Ecto neural progenitor cell (in vitro differentiated cells): ENCODE results near the gene TPRKB.
"Not testable (repeated sequence)": the region's sequence is repeated elsewhere in the genome, so short reads cannot be mapped to it uniquely, and the experiment has no call there.

Experiments used
- DNase-seq: peaks from one replicate; pipeline ENCODE4 v3.0.0-alpha.2; 2018; ENCODE audit warnings: low spot score

TPRKB gene

DNA sequence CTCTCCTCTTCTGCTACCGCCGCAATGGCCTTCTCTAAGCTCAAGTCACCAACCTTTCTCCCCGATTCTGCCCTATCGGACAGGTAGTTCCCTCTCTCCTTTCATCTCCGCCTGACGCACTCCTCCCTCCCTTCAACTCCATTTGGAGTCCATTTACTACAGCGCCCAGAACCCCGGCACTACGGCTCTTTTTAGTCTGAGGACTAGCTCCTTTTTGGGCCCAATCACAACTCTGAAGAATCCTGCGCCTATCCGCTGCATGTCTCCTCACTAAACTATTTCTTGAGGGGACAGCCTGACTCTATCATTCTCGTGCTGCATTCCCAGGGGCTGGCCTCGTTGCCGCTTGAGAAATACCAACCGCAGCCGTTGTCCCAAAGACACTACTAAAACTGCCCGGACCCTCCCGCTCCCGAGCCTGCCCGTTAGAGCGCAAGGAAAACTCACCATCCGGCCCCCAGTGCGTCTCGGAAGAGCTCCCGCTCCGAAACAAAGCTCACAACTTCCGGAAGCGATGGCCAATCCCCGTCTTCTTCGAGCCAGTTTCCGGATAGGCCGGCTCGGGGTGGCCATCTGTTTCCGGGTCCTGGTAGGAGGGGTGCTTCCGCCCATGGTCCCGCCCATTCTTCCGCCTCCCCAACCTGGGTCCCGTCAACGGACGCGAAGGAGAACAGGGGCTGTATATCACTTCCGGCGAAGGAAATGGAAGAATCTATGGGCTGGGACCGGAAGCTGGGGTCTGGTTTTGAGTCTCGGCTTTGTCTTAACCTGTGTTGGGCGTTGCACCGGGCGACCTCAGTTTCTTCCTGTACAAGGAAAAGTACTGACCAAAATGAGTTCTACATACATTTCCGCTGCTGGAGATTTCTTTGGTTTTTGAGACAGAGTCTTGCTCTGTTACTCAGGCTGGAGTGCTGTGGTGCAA lies at the start of gene TPRKB:
TSS of gene TPRKB (minus strand) at position 491 of the 925 bp plus-strand sequence. CDS start 2,776 bp downstream, outside the sequence.
- DNase-seq, result peak; percentile 93

DNA sequence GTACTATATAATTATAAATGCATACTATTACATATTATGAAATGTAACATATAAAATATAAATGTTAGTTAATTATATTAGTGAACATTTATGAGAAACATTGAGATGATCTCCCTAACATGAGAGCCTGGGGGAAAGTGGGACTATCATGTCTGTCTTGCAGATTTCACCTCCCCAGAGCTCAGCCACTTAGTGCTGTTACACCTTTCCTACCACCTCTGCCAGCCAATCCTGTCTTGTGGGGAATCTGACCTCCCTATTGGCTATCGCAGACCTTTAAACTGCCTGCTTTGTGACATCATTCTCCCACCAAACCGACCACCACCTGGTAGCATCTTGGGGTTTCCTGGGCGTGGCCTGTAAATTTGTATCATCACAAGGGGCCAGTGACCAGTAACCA lies 46.7 kb upstream of the TPRKB start, which contains the start of gene C2orf78:
TSS of gene C2orf78 (plus strand) at position 301 of the 400 bp plus-strand sequence. CDS start 127 bp downstream, outside the sequence.
- not testable (repeated sequence) for DNase-seq

DNA sequence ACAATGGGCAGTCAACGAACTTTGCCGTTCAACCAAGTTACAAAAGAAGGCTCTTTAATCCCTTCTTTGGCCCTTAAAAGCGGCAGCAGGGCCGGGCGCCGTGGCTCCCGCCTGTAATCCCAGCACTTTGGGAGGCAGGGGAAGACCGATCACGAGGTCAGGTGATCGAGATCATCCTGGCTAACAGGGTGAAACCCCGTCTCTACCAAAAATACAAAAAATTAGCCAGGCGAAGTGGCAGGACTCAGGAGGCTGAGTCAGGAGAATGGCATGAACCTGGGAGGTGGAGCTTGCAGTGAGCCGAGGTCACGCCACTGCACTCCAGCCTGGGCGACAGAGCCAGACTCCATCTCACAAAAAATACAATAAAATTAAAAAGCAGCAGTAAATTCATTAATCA lies 46.3 kb upstream of the TPRKB start:
- not testable (repeated sequence) for DNase-seq

DNA sequence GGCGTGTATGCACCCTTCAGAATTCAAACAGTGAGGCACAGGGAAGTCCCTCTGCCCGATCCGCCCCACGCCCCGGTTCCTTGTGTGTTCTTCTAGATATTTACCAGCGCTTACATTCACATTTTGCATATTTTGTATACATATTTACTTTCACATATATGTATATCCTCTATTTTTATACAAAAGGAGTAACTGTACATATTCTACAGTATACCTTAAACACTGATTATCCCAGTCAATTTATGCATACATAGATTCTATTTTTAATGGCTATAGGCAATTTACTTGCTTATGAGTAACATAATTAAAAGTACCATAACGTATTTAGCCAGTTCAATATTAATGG lies 43.1 kb upstream of the TPRKB start:
- no peak for DNase-seq

DNA sequence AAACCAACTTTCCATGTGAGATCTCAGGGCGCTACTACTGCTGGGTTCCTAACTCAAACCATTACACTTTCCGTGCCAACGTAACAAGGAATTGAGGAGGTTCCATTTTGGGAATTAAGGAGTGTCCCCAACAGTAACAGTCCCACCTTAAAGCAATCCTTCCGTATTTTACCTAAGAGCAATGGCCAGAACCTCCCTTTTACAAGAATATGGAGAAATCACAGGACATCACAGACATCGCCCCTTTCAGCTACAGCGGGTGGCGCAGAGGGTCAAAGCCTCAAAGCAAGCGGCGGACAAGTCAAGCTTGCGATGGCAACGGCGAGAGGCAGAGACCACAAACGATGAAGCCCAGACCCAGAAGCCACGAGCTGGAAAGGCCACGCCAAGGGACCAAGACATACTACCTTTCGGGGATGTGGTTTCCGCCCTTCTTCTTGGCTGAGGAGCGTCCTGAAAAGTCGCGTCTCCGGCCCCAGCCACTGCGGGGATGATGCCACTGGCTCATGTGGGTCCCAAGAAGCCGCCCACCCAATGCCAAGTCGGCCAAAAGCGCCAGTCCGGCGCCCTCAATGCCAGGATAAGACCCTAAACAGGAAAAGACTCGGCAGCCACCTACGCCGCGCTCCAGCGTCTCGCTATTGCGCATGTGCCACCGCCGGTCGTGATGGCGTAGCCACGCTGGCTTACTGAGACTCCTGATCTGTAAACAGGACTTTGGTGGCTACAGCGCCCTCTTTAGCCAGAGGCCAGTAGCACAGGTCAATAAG lies 42.5 kb upstream of the TPRKB start, which contains the start of gene DUSP11:
TSS of gene DUSP11 (minus strand) at position 637 of the 770 bp plus-strand sequence. CDS start at position 508, 129 bp downstream.
- DNase-seq, result peak; percentile 95

- not testable (repeated sequence) for DNase-seq
Observed at GRCh38 chr2:73778867-73779466, 41.8 kb upstream of the TPRKB start.

- DNase-seq, result no peak
Observed at GRCh38 chr2:73776869-73777519, 39.8 kb upstream of the TPRKB start.

GRCh38 chr2:73776381-73776780 lies 39.2 kb upstream of the TPRKB start:
- DNase-seq, result no peak

DNA sequence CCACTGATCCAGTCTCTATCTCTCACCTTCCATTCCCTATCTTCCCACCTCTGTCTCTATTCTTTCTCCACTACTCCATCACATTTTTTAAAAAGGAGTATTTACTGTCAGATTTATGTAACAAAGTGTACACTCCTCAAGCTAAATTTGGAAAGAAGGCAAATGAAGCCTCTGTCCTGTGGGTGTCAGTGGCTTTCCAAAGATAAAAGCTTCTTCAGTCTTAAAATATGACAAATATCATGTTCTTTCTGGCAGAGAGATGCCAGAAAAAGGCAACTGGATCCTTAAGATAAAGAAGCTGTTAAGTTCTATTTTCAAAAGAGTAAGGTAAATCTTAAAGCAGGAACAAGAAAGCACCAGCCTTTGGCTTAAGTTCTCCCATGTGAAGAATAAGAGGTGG lies 35.7 kb upstream of the TPRKB start:
- DNase-seq, result no peak

DNA sequence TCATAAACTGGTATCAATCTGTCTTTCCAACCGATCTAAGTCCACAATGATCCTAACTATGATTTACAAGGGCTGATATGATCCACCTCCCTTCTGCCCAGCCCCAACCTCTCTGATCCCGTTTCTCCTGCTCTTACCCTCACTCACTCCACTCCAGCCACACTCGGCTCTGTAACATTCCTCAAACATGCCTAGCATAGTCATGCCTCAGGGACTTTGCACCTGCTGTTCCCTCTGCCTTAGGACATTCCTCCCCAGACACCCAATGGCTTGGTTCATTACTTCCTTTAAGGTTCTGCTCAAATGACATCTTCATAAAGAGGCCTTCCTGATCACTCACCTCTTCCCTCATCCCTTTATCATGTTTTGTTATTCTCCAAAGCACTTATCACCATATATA lies 33.6 kb upstream of the TPRKB start:
- DNase-seq, result no peak

DNA sequence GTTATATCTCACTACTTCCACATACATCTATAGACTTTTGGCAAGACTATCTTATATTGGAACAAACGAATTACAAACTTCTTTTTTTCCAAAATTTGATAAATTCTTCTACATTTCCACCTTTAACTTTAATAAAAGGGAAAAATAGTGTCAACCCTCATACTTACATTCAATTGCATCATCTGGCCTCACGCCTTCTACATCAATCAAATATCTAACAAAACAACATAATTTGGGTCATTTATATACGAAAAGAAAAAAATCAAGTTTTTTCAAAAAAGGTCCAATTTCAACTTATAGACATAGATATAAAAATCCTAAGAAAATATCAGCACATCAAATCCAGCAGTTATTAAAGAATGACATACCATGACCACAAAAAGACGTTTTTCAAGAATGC lies 29.8 kb upstream of the TPRKB start:
- DNase-seq, result no peak

DNA sequence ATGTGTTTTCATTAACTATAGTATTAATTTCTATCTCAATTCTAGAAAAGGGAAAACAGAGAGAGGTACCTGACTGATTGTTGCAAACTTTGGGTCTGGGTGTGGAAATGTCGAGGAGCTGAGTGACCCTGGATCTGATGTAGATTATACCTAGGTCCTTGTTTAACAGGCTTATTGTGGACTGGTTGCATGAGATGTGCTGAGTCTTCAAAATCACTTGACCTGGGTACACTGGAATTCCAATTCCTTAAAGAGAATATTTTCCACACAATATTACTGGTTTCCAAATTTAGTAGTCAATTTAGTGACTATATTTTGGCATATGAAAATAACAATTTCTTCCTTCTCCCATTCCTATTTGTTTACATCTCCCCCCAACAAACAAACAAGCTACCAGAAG lies 29.2 kb upstream of the TPRKB start:
- DNase-seq, result no peak

GRCh38 chr2:73764945-73765344 lies 27.8 kb upstream of the TPRKB start:
- DNase-seq, result no peak

- no peak for DNase-seq
Observed at GRCh38 chr2:73762571-73762970, 25.4 kb upstream of the TPRKB start.

- DNase-seq, result no peak
Observed at GRCh38 chr2:73759904-73760303, 22.8 kb upstream of the TPRKB start.

DNA sequence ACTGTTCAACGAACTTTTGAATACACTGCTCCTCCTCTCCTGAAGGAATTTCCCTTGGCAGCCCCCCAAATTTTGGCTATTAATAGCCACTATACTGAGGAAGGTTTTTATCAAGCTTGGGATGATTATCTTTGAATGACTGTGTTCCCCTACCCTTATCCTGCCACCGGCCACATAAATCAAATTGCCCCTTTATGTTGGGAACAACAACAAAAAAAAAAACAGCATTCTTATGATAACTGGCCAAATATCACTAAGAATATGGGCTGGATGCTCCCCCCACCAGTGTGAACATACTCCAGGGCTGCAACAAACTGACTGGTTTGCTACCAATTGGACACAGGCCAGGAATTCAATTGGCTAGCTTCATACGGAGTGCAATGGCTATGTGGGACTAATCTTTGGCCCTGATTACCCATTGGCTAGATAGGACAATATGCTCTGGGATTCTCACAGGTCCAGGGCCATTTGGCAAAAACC lies 22.2 kb upstream of the TPRKB start:
- no peak for DNase-seq

DNA sequence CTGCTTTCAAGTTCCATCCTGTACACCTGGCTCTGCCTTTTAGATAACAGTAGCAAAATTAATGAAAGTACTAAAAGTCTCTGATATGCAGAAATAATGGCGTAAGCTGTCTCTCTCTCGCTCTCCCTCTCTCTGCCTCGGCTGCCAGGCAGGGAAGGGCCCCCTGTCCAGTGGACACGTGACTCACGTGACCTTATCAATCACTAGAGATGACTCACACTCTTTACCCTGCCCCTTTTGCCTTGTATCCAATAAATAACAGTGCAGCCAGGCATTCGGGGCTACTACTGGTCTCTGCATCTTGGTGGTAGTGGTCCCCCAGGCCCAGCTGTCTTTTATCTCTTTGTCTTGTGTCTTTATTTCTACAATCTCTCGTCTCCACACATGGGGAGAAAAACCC lies 17.2 kb upstream of the TPRKB start:
- DNase-seq, result not testable (repeated sequence)

- no peak for DNase-seq
Observed at GRCh38 chr2:73749314-73749713, 12.2 kb upstream of the TPRKB start.

DNA sequence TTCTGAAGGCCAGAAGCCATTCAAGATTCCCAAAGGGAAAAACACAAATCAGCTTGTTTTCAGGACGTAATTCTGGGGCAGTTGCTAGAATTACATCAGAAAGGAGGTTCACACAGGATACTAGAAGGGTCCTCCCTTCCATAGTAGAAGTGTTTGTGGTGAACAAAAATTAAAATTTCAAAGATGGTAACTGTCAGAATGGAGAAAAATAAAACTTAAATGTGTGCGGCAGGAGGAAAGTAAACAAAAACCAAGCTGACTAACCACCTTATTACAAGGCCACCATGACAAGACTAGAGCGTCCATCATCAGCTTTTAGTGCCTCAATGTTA lies 9.7 kb upstream of the TPRKB start:
- DNase-seq, result no peak

DNA sequence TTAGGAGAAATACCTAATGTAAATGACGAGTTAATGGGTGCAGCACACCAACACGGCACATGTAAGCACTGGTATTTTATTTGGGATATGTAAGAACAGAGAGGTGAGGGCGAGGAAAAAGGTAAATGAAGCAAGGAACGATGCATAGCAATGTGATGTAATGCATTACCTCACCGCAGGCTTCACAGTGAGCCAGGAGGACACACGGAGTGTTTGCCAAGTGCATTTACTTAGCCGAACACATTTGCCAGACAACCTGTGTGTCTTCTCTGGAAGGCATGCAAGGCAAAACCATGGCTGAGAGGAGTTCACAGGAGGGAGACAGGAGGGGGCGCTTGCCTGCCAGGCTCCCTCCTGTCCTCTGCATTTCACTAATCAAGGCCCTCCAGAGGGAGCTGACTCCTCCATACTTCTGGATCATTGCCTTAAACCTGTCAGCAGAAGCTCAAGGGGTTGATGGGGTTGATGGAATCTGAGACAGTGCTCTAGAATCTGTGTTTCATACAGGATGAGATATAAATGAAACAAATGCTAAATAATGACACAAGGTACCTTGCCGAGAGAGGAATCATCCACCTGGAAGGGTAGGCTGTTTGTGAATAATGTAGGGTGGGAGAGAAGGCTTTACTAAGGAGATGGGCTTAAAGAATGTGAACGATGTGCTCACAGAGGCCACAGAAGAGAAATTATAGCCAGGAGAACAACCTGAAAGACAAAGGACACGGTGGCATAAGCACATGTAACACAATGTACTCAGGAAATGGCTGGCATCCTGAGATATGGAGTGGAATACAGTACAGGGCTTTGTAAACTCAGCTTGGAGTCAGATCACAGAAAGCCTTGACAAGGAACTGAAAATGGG lies 9.1 kb upstream of the TPRKB start:
- DNase-seq, result no peak

DNA sequence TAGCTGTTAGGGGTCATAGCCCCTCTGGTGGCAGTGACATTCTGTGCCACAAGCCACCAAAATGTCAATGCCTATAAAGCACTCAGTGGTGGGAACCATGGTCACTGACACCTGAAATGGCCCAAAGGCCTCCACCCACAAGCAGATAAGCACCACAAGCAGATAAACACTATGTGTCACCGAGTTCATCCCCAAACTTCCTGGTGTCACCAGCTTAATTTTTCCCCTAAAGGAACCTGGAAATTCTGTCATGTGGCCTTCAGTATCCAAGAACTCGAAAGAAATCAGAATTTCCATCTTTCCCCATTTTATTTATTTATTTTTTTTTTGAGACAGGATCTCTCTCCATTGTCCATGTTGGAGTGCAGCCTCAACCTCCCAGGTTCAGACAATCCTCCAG lies 3.6 kb upstream of the TPRKB start:
- DNase-seq, result no peak
